Hepatocyte (in vitro differentiated cells): Measurements from ENCODE around the gene SLC2A10. TPM values are rescaled to one million over a fixed set of nuclear protein-coding genes. Genes with fewer than 3 reads are reported as not detected.

Experiments used
- DNase-seq: peaks from one replicate; pipeline ENCODE4 v3.0.0-alpha.2; 2016; ENCODE audit warnings: low spot score
- H2AFZ ChIP-seq: fragments of 200-600 bp; sonication (generic); 2 replicates; pipeline ENCODE4 v1.6.0; 2016; ENCODE audit warnings: antibody characterized with exemption, mild to moderate bottlenecking
- H3K27ac ChIP-seq: fragments of 200-600 bp; sonication (generic); 2 replicates; pipeline ENCODE4 v1.5.1; 2016; ENCODE audit warnings: mild to moderate bottlenecking
- H3K27me3 ChIP-seq: fragments of 200-600 bp; sonication (generic); 2 replicates; pipeline ENCODE4 v1.6.1; 2016
- H3K36me3 ChIP-seq: fragments of 200-600 bp; sonication (generic); replicated peaks from 2 replicates; pipeline ENCODE4 v1.5.1; 2016; ENCODE audit warnings: low read depth; ENCODE audit not compliant: insufficient read depth
- H3K4me1 ChIP-seq: fragments of 200-600 bp; sonication (generic); 2 replicates; pipeline ENCODE4 v1.5.1; 2016; ENCODE audit warnings: mild to moderate bottlenecking, moderate library complexity; ENCODE audit not compliant: insufficient read depth
- H3K4me2 ChIP-seq: fragments of 200-600 bp; sonication (generic); 2 replicates; pipeline ENCODE4 v1.6.0; 2016
- H3K4me3 ChIP-seq: fragments of 200-600 bp; sonication (generic); 2 replicates; pipeline ENCODE4 v1.5.1; 2016; ENCODE audit warnings: mild to moderate bottlenecking
- H3K79me2 ChIP-seq: fragments of 200-600 bp; sonication (generic); 2 replicates; pipeline ENCODE4 v1.6.0; 2017; ENCODE audit warnings: mild to moderate bottlenecking
- H3K9me2 ChIP-seq: fragments of 200-600 bp; sonication (generic); replicated peaks from 2 replicates; pipeline ENCODE4 v1.6.0; 2017; ENCODE audit warnings: mild to moderate bottlenecking; ENCODE audit not compliant: insufficient read depth
- H3K9me3 ChIP-seq: fragments of 200-600 bp; sonication (generic); 2 replicates; pipeline ENCODE4 v1.5.1; 2016; ENCODE audit warnings: low read depth, mild to moderate bottlenecking
- H4K20me1 ChIP-seq: fragments of 200-600 bp; sonication (generic); 2 replicates; pipeline ENCODE4 v1.6.0; 2016; ENCODE audit warnings: mild to moderate bottlenecking; ENCODE audit not compliant: insufficient read depth, poor library complexity, severe bottlenecking
- EZH2 ChIP-seq: fragments of 200-600 bp; sonication (generic); IDR thresholded peaks from 2 replicates; pipeline ENCODE4 v1.6.1; 2016; ENCODE audit warnings: antibody characterized with exemption, mild to moderate bottlenecking, borderline replicate concordance
- EZH2phosphoT487 ChIP-seq: fragments of 200-600 bp; sonication (generic); IDR thresholded peaks from one replicate; pipeline ENCODE4 v1.6.1; 2018; ENCODE audit warnings: antibody characterized with exemption, mild to moderate bottlenecking, low read depth, moderate library complexity; ENCODE audit not compliant: unreplicated experiment, severe bottlenecking
- WGBS: methylation state at CpG from one replicate; pipeline ENCODE4 v1.1.6; 2016; ENCODE audit warnings: low lambda C conversion rate; ENCODE audit errors: missing lambda C conversion rate; 5-methylcytosine and 5-hydroxymethylcytosine counted together
- polyA plus RNA-seq: library from polyadenylated mRNA; unstranded; fragments of >200 nt; fragmentation: Nextera tagmentation; extraction: Ambion mirVana; gene quantifications from 2 replicates; pipeline ENCODE4 v1.2.1, GENCODE V29; 2016
- total RNA-seq: library from RNA; depleted of rRNA; stranded (reverse); fragments of >200 nt; gene quantifications from 2 replicates; pipeline ENCODE4 v1.2.3, GENCODE V29; 2014
- TF ChIP-seq, protein P1 (sequence below): fragments of 200-600 bp; sonication (generic); IDR thresholded peaks from 2 replicates; pipeline ENCODE4 v1.5.1; 2016; ENCODE audit warnings: antibody characterized with exemption, mild to moderate bottlenecking; ENCODE audit not compliant: poor library complexity

The SLC2A10 gene
- total and polyA plus RNA-seq, 2 experiments from 2014 or later = 23.4 to 37.2 TPM

DNA sequence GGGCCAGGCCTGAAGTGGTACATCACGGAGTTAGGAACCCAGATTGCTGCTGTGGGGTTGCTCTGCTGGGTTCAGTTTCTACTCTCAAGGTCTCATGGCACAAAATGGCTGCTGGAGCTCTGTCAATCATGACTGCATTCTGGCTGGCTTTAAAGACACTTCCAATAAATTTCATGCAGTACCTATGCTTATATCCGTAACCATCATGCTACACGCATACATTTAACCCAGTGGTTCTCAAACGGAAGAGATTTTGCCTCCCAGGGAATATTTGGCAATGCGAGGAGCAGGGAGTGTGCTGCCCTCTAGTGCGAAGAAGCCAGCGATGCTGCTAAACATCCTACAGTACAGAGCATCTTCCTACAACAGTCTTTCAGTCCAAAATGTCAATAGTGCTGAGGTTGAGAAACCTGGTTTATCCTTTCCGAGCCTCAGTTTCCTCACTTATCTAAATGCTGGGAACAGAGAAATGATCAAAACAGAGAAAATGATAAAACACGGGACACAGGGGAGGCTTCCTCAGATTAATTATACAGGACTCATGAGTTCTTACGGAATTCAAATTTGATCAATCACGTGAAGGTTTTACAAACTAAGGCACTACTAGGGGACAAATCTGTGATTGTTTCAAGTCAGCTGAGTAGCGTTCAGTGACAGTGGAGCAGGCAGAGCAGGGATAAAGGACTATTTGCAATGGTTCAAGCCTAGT lies 9.6 kb upstream of the SLC2A10 start:
- peaks cover 5% of the 10 kb centered on the region for H3K4me1 ChIP-seq

DNA sequence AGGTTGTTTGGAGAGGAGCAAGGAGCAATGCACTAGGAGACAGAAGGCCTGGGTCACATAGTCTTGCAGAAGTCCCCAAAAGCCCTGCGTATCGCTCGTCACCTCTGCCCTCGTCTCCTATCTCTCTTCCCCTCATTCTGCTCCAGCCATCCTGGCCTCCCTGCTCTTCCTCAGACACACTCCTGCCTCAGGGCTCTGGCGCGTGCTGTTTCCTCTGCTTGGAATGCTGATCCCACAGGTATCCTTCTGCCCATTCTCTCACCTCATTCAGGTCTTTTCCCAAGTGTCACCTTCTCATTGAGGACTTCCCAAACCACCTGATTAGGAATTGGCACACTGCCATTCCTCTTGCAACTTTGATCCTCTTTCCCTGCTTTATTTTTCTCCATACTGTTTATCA lies 9.0 kb upstream of the SLC2A10 start:
- DNase-seq = no peak
- WGBS = 95% methylated on average over 5 of the region's 6 CpGs
- TF ChIP-seq, protein P1, sequence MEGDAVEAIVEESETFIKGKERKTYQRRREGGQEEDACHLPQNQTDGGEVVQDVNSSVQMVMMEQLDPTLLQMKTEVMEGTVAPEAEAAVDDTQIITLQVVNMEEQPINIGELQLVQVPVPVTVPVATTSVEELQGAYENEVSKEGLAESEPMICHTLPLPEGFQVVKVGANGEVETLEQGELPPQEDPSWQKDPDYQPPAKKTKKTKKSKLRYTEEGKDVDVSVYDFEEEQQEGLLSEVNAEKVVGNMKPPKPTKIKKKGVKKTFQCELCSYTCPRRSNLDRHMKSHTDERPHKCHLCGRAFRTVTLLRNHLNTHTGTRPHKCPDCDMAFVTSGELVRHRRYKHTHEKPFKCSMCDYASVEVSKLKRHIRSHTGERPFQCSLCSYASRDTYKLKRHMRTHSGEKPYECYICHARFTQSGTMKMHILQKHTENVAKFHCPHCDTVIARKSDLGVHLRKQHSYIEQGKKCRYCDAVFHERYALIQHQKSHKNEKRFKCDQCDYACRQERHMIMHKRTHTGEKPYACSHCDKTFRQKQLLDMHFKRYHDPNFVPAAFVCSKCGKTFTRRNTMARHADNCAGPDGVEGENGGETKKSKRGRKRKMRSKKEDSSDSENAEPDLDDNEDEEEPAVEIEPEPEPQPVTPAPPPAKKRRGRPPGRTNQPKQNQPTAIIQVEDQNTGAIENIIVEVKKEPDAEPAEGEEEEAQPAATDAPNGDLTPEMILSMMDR = no peak
- TF ChIP-seq EZH2phosphoT487 (no peak), EZH2 (no peak)
- Histone ChIP-seq H3K27me3 (no peaks in the 10 kb centered on the region), H3K9me3 (no peaks in the 10 kb centered on the region), H3K4me3 (no peak overlapping the region), H3K9me2 (no peaks in the 10 kb centered on the region), H3K4me2 (no peak overlapping the region), H3K4me1 (peaks cover 3% of the 10 kb centered on the region), H4K20me1 (no peaks in the 10 kb centered on the region), H3K36me3 (no peaks in the 10 kb centered on the region), H2AFZ (no peak overlapping the region), H3K79me2 (no peaks in the 10 kb centered on the region), H3K27ac (no peak overlapping the region)

More for the DNA sequence above, 9.6 kb upstream of the SLC2A10 start:
- 51% methylated on average over 12 of the region's 12 CpGs for WGBS
- Histone ChIP-seq H3K4me2 (no peak overlapping the region), H3K79me2 (no peaks in the 10 kb centered on the region), H3K36me3 (no peaks in the 10 kb centered on the region), H3K9me3 (no peaks in the 10 kb centered on the region), H3K27ac (no peak overlapping the region), H3K4me3 (no peak overlapping the region), H2AFZ (no peak overlapping the region), H4K20me1 (no peaks in the 10 kb centered on the region), H3K9me2 (no peaks in the 10 kb centered on the region), H3K27me3 (no peaks in the 10 kb centered on the region)
- peak; percentile 40 for DNase-seq
- TF ChIP-seq, protein P1 = peak; percentile 50
- no peak for TF ChIP-seq EZH2phosphoT487

DNA sequence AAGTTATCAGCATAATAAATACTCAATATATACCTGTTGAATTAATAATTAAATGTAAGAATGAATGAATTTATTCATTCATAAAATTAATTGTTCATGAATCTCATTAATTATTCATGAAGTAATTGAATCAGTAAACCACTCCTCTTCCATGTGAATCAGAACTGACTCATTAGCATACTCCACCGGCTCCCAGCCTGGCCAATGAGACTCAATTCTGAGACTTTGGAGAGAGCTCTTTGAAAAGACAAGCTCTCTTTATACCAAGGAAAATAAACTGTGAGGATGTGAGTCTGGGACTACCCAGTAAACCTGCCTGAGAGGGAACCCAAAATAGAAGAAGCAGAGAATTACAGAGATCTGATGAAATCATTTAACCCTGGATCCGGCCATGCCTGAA lies 8.4 kb upstream of the SLC2A10 start:
- Histone ChIP-seq H4K20me1 (no peaks in the 10 kb centered on the region), H3K36me3 (no peaks in the 10 kb centered on the region), H2AFZ (no peak overlapping the region), H3K4me3 (no peak overlapping the region), H3K9me3 (no peaks in the 10 kb centered on the region), H3K9me2 (no peaks in the 10 kb centered on the region), H3K4me2 (no peak overlapping the region), H3K4me1 (no peaks in the 10 kb centered on the region), H3K79me2 (no peaks in the 10 kb centered on the region), H3K27ac (no peak overlapping the region), H3K27me3 (no peaks in the 10 kb centered on the region)
- no peak for DNase-seq
- 79% methylated on average over 2 of the region's 2 CpGs for WGBS
- TF ChIP-seq EZH2phosphoT487 (no peak), EZH2 (no peak)
- TF ChIP-seq, protein P1 = no peak
